GM04504 (cell line): ENCODE measurements around the gene MKLN1.
"Not testable (repeated sequence)": the region's sequence is repeated elsewhere in the genome, so short reads cannot be mapped to it uniquely, and the experiment has no call there.

Source experiments
- DNase-seq: peaks from one replicate; pipeline ENCODE4 v3.0.0-alpha.2; 2012; ENCODE audit warnings: low read depth

Gene MKLN1

GRCh38 chr7:131400681-131401176 lies 73.1 kb downstream of the MKLN1 start:
- no peak for DNase-seq

GRCh38 chr7:131401194-131401593 lies 73.5 kb downstream of the MKLN1 start:
- no peak for DNase-seq

- no peak for DNase-seq
These were observed 75.6 kb downstream of the MKLN1 start for GRCh38 chr7:131403322-131403721.

- DNase-seq: no peak
These were observed 76.7 kb downstream of the MKLN1 start for GRCh38 chr7:131404226-131404911.

GRCh38 chr7:131409129-131409766 lies 81.6 kb downstream of the MKLN1 start:
- no peak for DNase-seq

GRCh38 chr7:131412031-131412430 lies 84.4 kb downstream of the MKLN1 start:
- DNase-seq: no peak

- DNase-seq: no peak
These were observed 86.0 kb downstream of the MKLN1 start for GRCh38 chr7:131413711-131414110.

- DNase-seq: peak; percentile 20
These were observed 96.6 kb downstream of the MKLN1 start for GRCh38 chr7:131424219-131424822.

- DNase-seq: no peak
These were observed 98.3 kb downstream of the MKLN1 start for GRCh38 chr7:131425992-131426391.

- DNase-seq: not testable (repeated sequence)
These were observed 103.2 kb downstream of the MKLN1 start for GRCh38 chr7:131430826-131431225.

GRCh38 chr7:131431289-131431688 lies 103.6 kb downstream of the MKLN1 start:
- peak; percentile 9 for DNase-seq

GRCh38 chr7:131431756-131432155 lies 104.1 kb downstream of the MKLN1 start:
- no peak for DNase-seq

GRCh38 chr7:131436384-131436783 lies 108.7 kb downstream of the MKLN1 start:
- DNase-seq: no peak

GRCh38 chr7:131438969-131439368 lies 111.3 kb downstream of the MKLN1 start:
- no peak for DNase-seq

GRCh38 chr7:131443496-131443895 lies 115.8 kb downstream of the MKLN1 start:
- DNase-seq: no peak

GRCh38 chr7:131444683-131445082 lies 117.0 kb downstream of the MKLN1 start:
- no peak for DNase-seq

- no peak for DNase-seq
These were observed 121.8 kb downstream of the MKLN1 start for GRCh38 chr7:131449373-131449902.

- no peak for DNase-seq
These were observed 126.8 kb downstream of the MKLN1 start for GRCh38 chr7:131454498-131454897.

GRCh38 chr7:131455001-131455400 lies 127.3 kb downstream of the MKLN1 start:
- DNase-seq: no peak

- DNase-seq: no peak
These were observed 127.9 kb downstream of the MKLN1 start for GRCh38 chr7:131455546-131455945.

- no peak for DNase-seq
These were observed 128.7 kb downstream of the MKLN1 start for GRCh38 chr7:131456338-131456737.

GRCh38 chr7:131459256-131459655 lies 131.6 kb downstream of the MKLN1 start:
- DNase-seq: no peak

GRCh38 chr7:131462059-131462458 lies 134.4 kb downstream of the MKLN1 start:
- no peak for DNase-seq
